HK-2 (cell line): Measurements from ENCODE around the gene LCE2A.

Experiments used
- DNase-seq: peaks from one replicate; pipeline ENCODE4 v3.0.0-alpha.2; 2018; ENCODE audit not compliant: unreplicated experiment

Gene LCE2A

DNA sequence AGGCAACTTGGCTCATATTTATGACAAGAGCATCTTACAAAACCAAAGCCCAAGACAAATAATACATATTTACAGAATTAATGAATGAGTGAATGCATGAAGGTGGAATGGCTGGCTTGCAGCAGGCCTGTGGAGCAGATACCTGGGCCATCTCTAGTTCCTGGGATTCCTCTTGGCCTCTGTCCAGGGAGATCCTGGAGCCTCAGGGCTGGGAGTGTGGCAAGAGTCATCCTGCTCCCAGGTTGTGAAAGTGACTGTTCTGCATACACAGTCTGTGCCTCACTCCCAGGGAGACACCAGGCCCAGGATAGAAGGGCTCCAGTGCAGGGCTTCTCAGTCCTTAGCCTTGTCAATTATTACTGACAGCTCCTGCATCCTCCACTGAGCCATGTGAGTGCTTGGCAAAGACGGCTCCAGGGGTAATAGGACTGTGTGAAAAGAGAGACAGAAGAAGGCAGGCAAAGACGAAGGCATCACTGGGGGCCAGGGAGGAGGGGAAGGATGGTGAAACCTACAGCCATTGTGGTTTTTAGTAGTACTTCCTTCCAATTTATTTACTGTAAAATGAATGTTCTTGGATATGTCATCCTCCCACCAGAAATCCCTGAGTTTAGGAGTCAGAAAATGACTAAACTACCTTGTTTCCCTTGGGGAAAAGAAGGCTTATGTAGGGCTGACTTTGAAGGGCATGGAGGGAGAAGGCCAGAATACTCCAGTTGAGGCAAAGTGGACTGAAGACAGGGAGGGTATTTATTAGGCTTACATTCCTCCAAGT lies 45.4 kb downstream of the LCE2A start:
- DNase-seq: no peak

DNA sequence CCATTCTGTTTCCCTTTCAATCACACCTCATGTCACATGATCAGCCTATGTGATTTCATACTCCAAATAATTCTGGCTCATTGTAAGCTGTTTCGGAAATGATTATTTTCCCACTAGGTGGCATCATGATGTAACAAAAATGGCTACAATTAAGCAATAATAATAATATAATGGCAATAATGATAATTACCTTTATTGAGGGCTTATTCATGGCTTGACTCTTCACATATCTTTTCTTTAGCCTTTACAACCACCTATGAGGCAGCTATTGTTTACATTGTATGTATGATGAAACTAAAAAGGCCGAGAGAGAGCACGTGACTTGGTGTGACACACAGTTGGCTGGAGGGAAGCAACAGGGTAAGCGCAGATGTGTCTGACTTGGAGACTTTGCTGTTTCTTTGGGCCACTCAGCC lies 47.2 kb downstream of the LCE2A start:
- DNase-seq: no peak

- no peak for DNase-seq
Measured at GRCh38 chr1:152745765-152746444, 47.8 kb downstream of the LCE2A start.

DNA sequence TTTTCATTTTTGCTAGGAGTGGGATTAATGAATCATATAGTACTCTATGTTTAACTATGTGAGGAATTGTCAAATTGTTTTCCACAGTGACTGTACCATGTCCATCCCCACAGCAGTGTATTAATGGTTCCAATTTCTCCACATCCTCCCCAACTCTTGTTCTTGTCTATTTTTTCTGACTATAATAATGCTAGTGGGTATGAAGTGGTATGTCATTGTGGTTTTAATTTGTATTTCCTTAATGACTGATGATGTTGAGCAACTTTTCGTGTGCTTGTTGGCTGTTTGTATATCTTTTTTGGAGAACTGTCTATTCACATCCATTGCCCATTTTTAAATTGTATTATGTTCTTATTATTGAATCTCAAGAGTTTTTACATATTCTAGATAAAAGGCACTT lies 49.7 kb downstream of the LCE2A start:
- no peak for DNase-seq
